ENCODE measurements around the gene PTOV1. TPM values are rescaled to one million over a fixed set of nuclear protein-coding genes. Genes with fewer than 3 reads are reported as not detected.

PTOV1 gene
- total RNA-seq, 1 donor from 2014 or later = 231 TPM

DNA sequence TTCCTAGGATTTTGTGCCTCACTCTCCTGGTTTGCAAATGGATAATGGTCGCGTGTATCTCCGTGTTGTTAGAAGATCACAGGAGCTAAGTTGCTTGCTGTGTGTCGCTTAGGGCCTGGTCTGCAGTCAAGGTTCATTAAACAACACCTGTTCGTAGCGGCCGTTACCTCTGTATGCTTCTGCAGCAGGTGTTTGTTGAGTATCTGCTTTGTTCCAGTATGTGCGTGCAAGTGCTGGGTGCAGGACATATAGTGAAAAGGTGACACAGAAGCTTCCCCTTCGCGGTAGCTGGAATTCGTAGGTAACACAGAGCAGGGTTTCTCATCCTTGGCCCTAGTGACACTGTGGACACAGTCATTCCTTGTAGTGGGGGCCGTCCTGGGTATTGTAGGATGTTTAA lies 27.5 kb upstream of the PTOV1 start:
- H3K9me3 Mint-ChIP-seq (ENCODE audit: unreplicated experiment) = no peaks in the 10 kb centered on the region
- H3K27me3 Mint-ChIP-seq (ENCODE audit: unreplicated experiment) = peaks cover 12% of the 10 kb centered on the region
- H3K36me3 Mint-ChIP-seq (ENCODE audit: low read depth, unreplicated experiment) = peaks cover 37% of the 10 kb centered on the region
- no peak for DNase-seq (ENCODE audit: low spot score)
- H3K4me1 Mint-ChIP-seq (ENCODE audit: unreplicated experiment) = peaks cover 23% of the 10 kb centered on the region
- TF ChIP-seq, protein P1, sequence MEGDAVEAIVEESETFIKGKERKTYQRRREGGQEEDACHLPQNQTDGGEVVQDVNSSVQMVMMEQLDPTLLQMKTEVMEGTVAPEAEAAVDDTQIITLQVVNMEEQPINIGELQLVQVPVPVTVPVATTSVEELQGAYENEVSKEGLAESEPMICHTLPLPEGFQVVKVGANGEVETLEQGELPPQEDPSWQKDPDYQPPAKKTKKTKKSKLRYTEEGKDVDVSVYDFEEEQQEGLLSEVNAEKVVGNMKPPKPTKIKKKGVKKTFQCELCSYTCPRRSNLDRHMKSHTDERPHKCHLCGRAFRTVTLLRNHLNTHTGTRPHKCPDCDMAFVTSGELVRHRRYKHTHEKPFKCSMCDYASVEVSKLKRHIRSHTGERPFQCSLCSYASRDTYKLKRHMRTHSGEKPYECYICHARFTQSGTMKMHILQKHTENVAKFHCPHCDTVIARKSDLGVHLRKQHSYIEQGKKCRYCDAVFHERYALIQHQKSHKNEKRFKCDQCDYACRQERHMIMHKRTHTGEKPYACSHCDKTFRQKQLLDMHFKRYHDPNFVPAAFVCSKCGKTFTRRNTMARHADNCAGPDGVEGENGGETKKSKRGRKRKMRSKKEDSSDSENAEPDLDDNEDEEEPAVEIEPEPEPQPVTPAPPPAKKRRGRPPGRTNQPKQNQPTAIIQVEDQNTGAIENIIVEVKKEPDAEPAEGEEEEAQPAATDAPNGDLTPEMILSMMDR (IDR thresholded peaks at IDR 0.05; ENCODE audit: unreplicated experiment) = no peak
- H3K4me3 Mint-ChIP-seq (ENCODE audit: unreplicated experiment) = peak overlapping the region; percentile 70
- H3K27ac Mint-ChIP-seq (ENCODE audit: unreplicated experiment) = no peak overlapping the region

DNA sequence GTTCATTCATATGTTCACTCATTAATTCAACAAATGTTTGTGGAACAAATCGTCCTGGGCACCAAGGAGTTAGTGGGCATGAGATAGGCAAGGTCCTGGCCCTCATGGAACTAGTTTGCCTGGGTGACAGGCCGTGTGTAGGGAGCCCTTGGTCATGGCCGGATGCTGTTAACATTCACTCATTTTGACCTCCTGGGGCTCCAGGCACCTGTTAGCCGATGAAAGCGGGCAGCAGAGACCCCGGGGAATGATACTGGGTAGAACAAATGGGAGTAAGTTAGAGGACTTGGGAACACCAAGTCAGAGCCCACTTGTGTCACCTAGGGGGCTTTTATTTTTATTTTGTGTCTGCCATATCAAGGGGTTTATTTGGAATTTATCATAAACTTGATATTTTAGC lies 26.3 kb upstream of the PTOV1 start:
- Mint-ChIP-seq H3K4me1 (ENCODE audit: unreplicated experiment) (peaks cover 13% of the 10 kb centered on the region), H3K27me3 (ENCODE audit: unreplicated experiment) (peaks cover 4% of the 10 kb centered on the region)

DNA sequence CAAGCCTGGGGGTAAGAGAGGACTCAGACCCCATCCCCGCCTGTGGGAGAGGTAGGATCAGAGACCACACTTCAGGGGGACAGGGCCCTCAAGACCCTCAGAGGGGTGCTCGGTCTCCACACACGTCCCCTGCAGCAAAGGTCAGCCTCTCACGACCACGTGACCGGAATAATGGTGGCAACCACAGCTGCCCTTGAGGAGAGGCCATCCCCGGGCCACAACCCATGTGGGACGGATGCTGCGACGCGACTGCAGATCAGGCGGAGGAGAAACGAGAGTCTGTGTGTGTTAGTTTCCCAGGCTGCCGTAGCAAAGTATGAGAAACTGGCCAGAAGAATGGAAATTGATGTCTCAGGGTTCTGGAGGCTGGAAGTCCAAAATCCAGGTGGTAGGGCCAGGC lies 23.9 kb upstream of the PTOV1 start:
- Mint-ChIP-seq H3K9me3 (ENCODE audit: unreplicated experiment) (no peaks in the 10 kb centered on the region), H3K36me3 (ENCODE audit: low read depth, unreplicated experiment) (peaks cover 36% of the 10 kb centered on the region), H3K4me1 (ENCODE audit: unreplicated experiment) (peaks cover 17% of the 10 kb centered on the region), H3K4me3 (ENCODE audit: unreplicated experiment) (peak overlapping the region; percentile 72), H3K27me3 (ENCODE audit: unreplicated experiment) (peaks cover 3% of the 10 kb centered on the region), H3K27ac (ENCODE audit: unreplicated experiment) (no peak overlapping the region)
- TF ChIP-seq, protein P1 (IDR thresholded peaks at IDR 0.05; ENCODE audit: unreplicated experiment) = no peak
- no peak for DNase-seq (ENCODE audit: low spot score)

More for the DNA sequence above, 26.3 kb upstream of the PTOV1 start:
- TF ChIP-seq, protein P1 (IDR thresholded peaks at IDR 0.05; ENCODE audit: unreplicated experiment) = no peak
- Mint-ChIP-seq H3K4me3 (ENCODE audit: unreplicated experiment) (no peak overlapping the region), H3K9me3 (ENCODE audit: unreplicated experiment) (no peaks in the 10 kb centered on the region), H3K36me3 (ENCODE audit: low read depth, unreplicated experiment) (peaks cover 36% of the 10 kb centered on the region), H3K27ac (ENCODE audit: unreplicated experiment) (no peak overlapping the region)
- no peak for DNase-seq (ENCODE audit: low spot score)

DNA sequence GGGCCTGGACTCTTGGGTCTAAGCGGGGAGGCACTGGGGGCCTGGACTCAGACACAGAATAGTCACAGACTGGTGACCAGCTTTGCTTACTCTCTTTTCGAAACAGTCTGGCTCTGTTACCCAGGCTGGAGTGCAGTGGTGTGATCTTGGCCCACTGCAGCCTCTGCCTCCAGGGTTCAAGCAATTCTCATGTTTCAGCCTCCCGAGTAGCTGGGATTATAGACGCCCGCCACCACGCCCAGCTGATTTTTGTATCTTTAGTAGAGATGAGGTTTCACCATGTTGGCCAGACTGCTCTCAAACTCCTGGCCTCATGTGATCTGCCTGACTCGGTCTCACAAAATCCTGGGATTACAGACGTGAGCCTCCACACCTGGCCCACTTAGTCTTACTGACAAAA lies 21.8 kb upstream of the PTOV1 start:
- TF ChIP-seq, protein P1 (IDR thresholded peaks at IDR 0.05; ENCODE audit: unreplicated experiment) = no peak
- Mint-ChIP-seq H3K4me1 (ENCODE audit: unreplicated experiment) (peaks cover 27% of the 10 kb centered on the region), H3K27ac (ENCODE audit: unreplicated experiment) (no peak overlapping the region), H3K4me3 (ENCODE audit: unreplicated experiment) (no peak overlapping the region), H3K9me3 (ENCODE audit: unreplicated experiment) (no peaks in the 10 kb centered on the region), H3K27me3 (ENCODE audit: unreplicated experiment) (peaks cover 13% of the 10 kb centered on the region), H3K36me3 (ENCODE audit: low read depth, unreplicated experiment) (peaks cover 45% of the 10 kb centered on the region)
- no peak for DNase-seq (ENCODE audit: low spot score)

DNA sequence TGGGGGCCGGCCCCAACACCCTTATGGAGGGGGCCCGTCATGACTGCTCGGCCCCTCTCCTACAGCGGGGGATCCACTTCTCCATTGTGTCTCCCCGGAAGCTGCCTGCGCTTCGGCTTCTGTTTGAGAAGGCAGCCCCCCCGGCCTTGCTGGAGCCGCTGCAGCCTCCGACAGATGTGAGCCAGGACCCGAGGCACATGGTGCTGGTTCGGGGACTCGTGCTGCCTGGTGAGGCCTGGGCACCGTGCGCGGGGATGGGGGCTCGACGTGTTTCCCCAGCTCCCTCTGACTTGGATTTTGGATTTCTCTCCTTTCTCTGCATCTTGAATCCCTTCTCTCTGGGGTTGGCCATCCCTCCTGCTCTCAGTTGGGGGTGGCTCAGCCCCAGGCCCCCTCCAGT lies 21.2 kb upstream of the PTOV1 start:
- Mint-ChIP-seq H3K27me3 (ENCODE audit: unreplicated experiment) (peaks cover 13% of the 10 kb centered on the region), H3K4me1 (ENCODE audit: unreplicated experiment) (peaks cover 27% of the 10 kb centered on the region), H3K9me3 (ENCODE audit: unreplicated experiment) (no peaks in the 10 kb centered on the region), H3K4me3 (ENCODE audit: unreplicated experiment) (no peak overlapping the region), H3K36me3 (ENCODE audit: low read depth, unreplicated experiment) (peaks cover 44% of the 10 kb centered on the region), H3K27ac (ENCODE audit: unreplicated experiment) (no peak overlapping the region)
- TF ChIP-seq, protein P1 (IDR thresholded peaks at IDR 0.05; ENCODE audit: unreplicated experiment) = no peak
- no peak for DNase-seq (ENCODE audit: low spot score)

Data from endothelial cell (in vitro differentiated cells).